Loucy (cell line): ENCODE data around the gene PCED1B.

Source experiments
- H2AFZ ChIP-seq: fragments of 200-600 bp; sonication (generic); 2 replicates; pipeline ENCODE4 v1.6.0; 2016; ENCODE audit warnings: antibody characterized with exemption, mild to moderate bottlenecking, low read length, moderate library complexity
- H3F3A ChIP-seq: fragments of 200-600 bp; 2 replicates; pipeline ENCODE4 v1.6.0; 2016; ENCODE audit warnings: antibody characterized with exemption, low read depth, mild to moderate bottlenecking
- H3K27me3 ChIP-seq: fragments of 200-600 bp; sonication (generic); 2 replicates; pipeline ENCODE4 v1.6.1; 2014; ENCODE audit warnings: low read length, mild to moderate bottlenecking; ENCODE audit not compliant: insufficient read depth, poor library complexity, severe bottlenecking
- H3K36me3 ChIP-seq: fragments of 200-600 bp; sonication (generic); 2 replicates; pipeline ENCODE4 v1.6.1; 2016; ENCODE audit warnings: low read length; ENCODE audit not compliant: insufficient read depth
- H3K4me1 ChIP-seq: fragments of 200-600 bp; sonication (generic); 2 replicates; pipeline ENCODE4 v1.5.1; 2014; ENCODE audit warnings: low read length, mild to moderate bottlenecking; ENCODE audit not compliant: insufficient read depth, poor library complexity, severe bottlenecking
- H3K4me2 ChIP-seq: fragments of 200-600 bp; sonication (generic); 2 replicates; pipeline ENCODE4 v1.6.0; 2014; ENCODE audit warnings: antibody characterized with exemption, low read length, low read depth, mild to moderate bottlenecking; ENCODE audit not compliant: poor library complexity, severe bottlenecking
- H3K4me3 ChIP-seq: fragments of 200-600 bp; sonication (generic); 2 replicates; pipeline ENCODE4 v1.5.1; 2014; ENCODE audit warnings: low read length, mild to moderate bottlenecking, mixed read lengths; ENCODE audit not compliant: poor library complexity, severe bottlenecking
- H3K79me2 ChIP-seq: fragments of 200-600 bp; sonication (generic); 2 replicates; pipeline ENCODE4 v1.6.1; 2014; ENCODE audit warnings: low read length; ENCODE audit not compliant: insufficient read depth
- H3K9ac ChIP-seq: fragments of 200-600 bp; sonication (generic); 2 replicates; pipeline ENCODE4 v1.6.0; 2014; ENCODE audit warnings: mild to moderate bottlenecking, low read depth, low read length, moderate library complexity; ENCODE audit not compliant: poor library complexity, severe bottlenecking
- H3K9me2 ChIP-seq: fragments of 200-600 bp; sonication (generic); replicated peaks from 2 replicates; pipeline ENCODE4 v1.6.1; 2016; ENCODE audit warnings: low read depth, low read length, mixed read lengths
- H3K9me3 ChIP-seq: fragments of 200-600 bp; sonication (generic); 2 replicates; pipeline ENCODE4 v1.6.1; 2014; ENCODE audit warnings: mild to moderate bottlenecking, antibody characterized with exemption, low read length, low read depth; ENCODE audit not compliant: insufficient read depth
- H4K20me1 ChIP-seq: fragments of 200-600 bp; sonication (generic); 2 replicates; pipeline ENCODE4 v1.6.0; 2014; ENCODE audit warnings: antibody characterized with exemption, low read length, mild to moderate bottlenecking; ENCODE audit not compliant: insufficient read depth, poor library complexity, severe bottlenecking
- EZH2phosphoT487 ChIP-seq: fragments of 200-600 bp; IDR thresholded peaks from 2 replicates; pipeline ENCODE4 v1.6.1; 2018; ENCODE audit warnings: antibody characterized with exemption, mild to moderate bottlenecking, moderate library complexity, borderline replicate concordance
- TF ChIP-seq, protein P1 (sequence below): fragments of 200-600 bp; sonication (generic); conservative IDR thresholded peaks from 2 replicates; pipeline ENCODE4 v1.5.1; 2014; ENCODE audit warnings: mild to moderate bottlenecking, antibody characterized with exemption, low read length

Gene PCED1B

GRCh38 chr12:47159348-47159747, 79.9 kb downstream of the PCED1B start:
- Histone ChIP-seq H3K79me2 (no peaks in the 10 kb centered on the region), H3K9me3 (0 out of 2 replicates have a peak, but pooled peaks cover 6% of the 10 kb centered on the region), H3F3A (no peaks in the 10 kb centered on the region), H2AFZ (no peak overlapping the region), H3K36me3 (no peaks in the 10 kb centered on the region), H3K4me3 (no peak overlapping the region), H3K9ac (no peak overlapping the region), H3K27me3 (no peaks in the 10 kb centered on the region), H3K9me2 (no peaks in the 10 kb centered on the region), H4K20me1 (no peaks in the 10 kb centered on the region), H3K4me2 (no peak overlapping the region), H3K4me1 (peaks cover 7% of the 10 kb centered on the region)
- TF ChIP-seq, protein P1, sequence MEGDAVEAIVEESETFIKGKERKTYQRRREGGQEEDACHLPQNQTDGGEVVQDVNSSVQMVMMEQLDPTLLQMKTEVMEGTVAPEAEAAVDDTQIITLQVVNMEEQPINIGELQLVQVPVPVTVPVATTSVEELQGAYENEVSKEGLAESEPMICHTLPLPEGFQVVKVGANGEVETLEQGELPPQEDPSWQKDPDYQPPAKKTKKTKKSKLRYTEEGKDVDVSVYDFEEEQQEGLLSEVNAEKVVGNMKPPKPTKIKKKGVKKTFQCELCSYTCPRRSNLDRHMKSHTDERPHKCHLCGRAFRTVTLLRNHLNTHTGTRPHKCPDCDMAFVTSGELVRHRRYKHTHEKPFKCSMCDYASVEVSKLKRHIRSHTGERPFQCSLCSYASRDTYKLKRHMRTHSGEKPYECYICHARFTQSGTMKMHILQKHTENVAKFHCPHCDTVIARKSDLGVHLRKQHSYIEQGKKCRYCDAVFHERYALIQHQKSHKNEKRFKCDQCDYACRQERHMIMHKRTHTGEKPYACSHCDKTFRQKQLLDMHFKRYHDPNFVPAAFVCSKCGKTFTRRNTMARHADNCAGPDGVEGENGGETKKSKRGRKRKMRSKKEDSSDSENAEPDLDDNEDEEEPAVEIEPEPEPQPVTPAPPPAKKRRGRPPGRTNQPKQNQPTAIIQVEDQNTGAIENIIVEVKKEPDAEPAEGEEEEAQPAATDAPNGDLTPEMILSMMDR: no peak

- Histone ChIP-seq H2AFZ (no peak overlapping the region), H3K9me3 (0 out of 2 replicates have a peak, but pooled peaks cover 6% of the 10 kb centered on the region), H3K4me3 (no peak overlapping the region), H3K4me2 (no peak overlapping the region), H4K20me1 (no peaks in the 10 kb centered on the region), H3K9me2 (no peaks in the 10 kb centered on the region), H3K36me3 (no peaks in the 10 kb centered on the region), H3K27me3 (no peaks in the 10 kb centered on the region), H3K79me2 (no peaks in the 10 kb centered on the region), H3F3A (no peaks in the 10 kb centered on the region), H3K9ac (no peak overlapping the region), H3K4me1 (peaks cover 7% of the 10 kb centered on the region)
- TF ChIP-seq, protein P1: no peak
- no peak for TF ChIP-seq EZH2phosphoT487
Observed at GRCh38 chr12:47160316-47161244, 81.2 kb downstream of the PCED1B start.

DNA sequence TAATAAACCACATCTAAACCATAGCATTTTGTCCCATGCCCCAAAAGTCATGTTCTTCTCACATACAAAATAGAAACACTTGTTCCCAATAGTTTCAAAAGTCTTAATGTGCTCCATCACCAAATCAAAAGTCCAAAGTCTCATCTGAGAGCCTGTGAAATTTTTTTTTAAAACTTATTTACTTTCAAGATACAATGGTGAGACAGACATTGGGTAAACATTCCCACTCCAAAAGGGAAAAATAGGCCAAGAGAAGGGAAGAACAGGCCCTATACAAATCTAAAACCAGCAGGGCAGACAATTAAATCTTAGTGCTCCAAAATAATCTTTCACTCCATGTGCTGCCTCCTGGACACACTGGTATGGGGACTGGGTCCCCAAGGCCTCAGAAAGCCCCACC, 84.7 kb downstream of the PCED1B start:
- no peaks in the 10 kb centered on the region for H3K9me2 ChIP-seq
- H3F3A ChIP-seq: no peaks in the 10 kb centered on the region
- no peaks in the 10 kb centered on the region for H4K20me1 ChIP-seq
- no peaks in the 10 kb centered on the region for H3K36me3 ChIP-seq
- no peak overlapping the region for H3K4me2 ChIP-seq
- 0 out of 2 replicates have a peak, but pooled peaks cover 4% of the 10 kb centered on the region for H3K9me3 ChIP-seq
- H2AFZ ChIP-seq: 0 out of 2 replicates have a peak overlapping the region, but pooled peaks have one; percentile 29
- H3K9ac ChIP-seq: no peak overlapping the region
- no peak overlapping the region for H3K4me3 ChIP-seq
- H3K4me1 ChIP-seq: peaks cover 7% of the 10 kb centered on the region
- H3K79me2 ChIP-seq: no peaks in the 10 kb centered on the region
- TF ChIP-seq, protein P1: no peak
- no peak for TF ChIP-seq EZH2phosphoT487
- H3K27me3 ChIP-seq: no peaks in the 10 kb centered on the region
